K562 (cell line): ENCODE data around the gene MKNK1. TPM values are rescaled to one million over a fixed set of nuclear protein-coding genes. Genes with fewer than 3 reads are reported as not detected.

Experiments used
- ATAC-seq: fragments of 200-7000 bp; cut with Tn5 transposase; 3 replicates; pipeline ENCODE4 v1.9.1; 2020; ENCODE audit warnings: moderate library complexity
- BruUV-seq: library from RNA; stranded (reverse); fragments of 400-500 nt; replicated peaks from 2 replicates; lab custom pipeline; 2021; lab: Mats Ljungman, UMichigan
- CTCF ChIA-PET: fragments of 300-600 bp; formaldehyde crosslinking; extraction: SDS; loops from one replicate; lab custom pipeline; 2021; ENCODE audit warnings: low intra/inter-chr PET ratio; lab: Yijun Ruan, JAX
- POLR2A ChIA-PET: fragments of 300-600, 350-650 bp; sonication (Branson Sonifier 250); formaldehyde crosslinking; extraction: SDS; loops from one replicate; lab custom pipeline; 2021; ENCODE audit warnings: antibody characterized with exemption, inconsistent platforms; lab: Yijun Ruan, JAX
- DNase-seq, 4 experiments: peaks; one replicate each; pipeline versions ENCODE4 v3.0.0 to v3.0.0-alpha.2; 2011 to 2018; ENCODE audit warnings: low spot score in 3 of 4, mixed read lengths in 3 of 4; ENCODE audit errors: extremely low read depth in 1 of 4
- FAIRE-seq: peaks from 2 replicates; lab custom pipeline; 2011; peaks lifted over from hg19 to GRCh38; lab: Jason Lieb, UNC
- H2AFZ ChIP-seq: 2 replicates; pipeline ENCODE4 v1.6.0; 2011; ENCODE audit warnings: low read depth, low read length, control low read depth, inconsistent platforms
- H3K27ac ChIP-seq: fragments of 200-600 bp; 3 replicates; pipeline ENCODE4 v1.8.0; 2011; ENCODE audit warnings: low read depth, mild to moderate bottlenecking, control low read depth, inconsistent platforms, low read length, moderate library complexity, mixed read lengths; ENCODE audit errors: extremely low read depth
- H3K27me3 ChIP-seq, 2 experiments: fragments of 300-600 bp in 1 of 2; 2 replicates in 1 of 2; 3 replicates in 1 of 2; pipeline versions ENCODE4 v1.6.0 to v1.8.0; 2011; ENCODE audit warnings: inconsistent platforms in 2 of 2, low read length in 2 of 2, mild to moderate bottlenecking in 1 of 2, mixed read lengths in 1 of 2, moderate library complexity in 1 of 2; ENCODE audit not compliant: control insufficient read depth in 2 of 2, insufficient read depth in 2 of 2
- H3K36me3 ChIP-seq: fragments of 300-600 bp; 3 replicates; pipeline ENCODE4 v1.8.0; 2011; ENCODE audit warnings: mild to moderate bottlenecking, low read length, inconsistent platforms; ENCODE audit not compliant: control insufficient read depth, insufficient read depth
- H3K4me1 ChIP-seq, 2 experiments: fragments of 200-600 bp in 1 of 2; replicated peaks in 1 of 2; 2 replicates in 1 of 2; 3 replicates in 1 of 2; pipeline versions ENCODE4 v1.5.1 to v1.8.0; 2011; ENCODE audit warnings: inconsistent platforms in 2 of 2, low read length in 2 of 2, mild to moderate bottlenecking in 1 of 2, mixed read lengths in 1 of 2, moderate library complexity in 1 of 2; ENCODE audit not compliant: control insufficient read depth in 2 of 2, insufficient read depth in 2 of 2
- H3K4me2 ChIP-seq: 2 replicates; pipeline ENCODE4 v1.6.1; 2011; ENCODE audit warnings: low read length, control low read depth, inconsistent platforms, mixed read lengths; ENCODE audit not compliant: insufficient read depth
- H3K4me3 ChIP-seq: fragments of 200-600 bp; sonication (generic), shearing (Covaris generic); 2 replicates; pipeline ENCODE4 v1.5.1; 2016; ENCODE audit warnings: control low read depth, inconsistent platforms
- H3K79me2 ChIP-seq: fragments of 200-600 bp; 3 replicates; pipeline ENCODE4 v1.8.0; 2011; ENCODE audit warnings: low read length, inconsistent platforms; ENCODE audit not compliant: control insufficient read depth, insufficient read depth
- H3K9ac ChIP-seq, 2 experiments: 2 replicates each; pipeline versions ENCODE4 v1.6.0 to v1.6.1; 2011; ENCODE audit warnings: low read depth in 2 of 2, low read length in 2 of 2, control low read depth in 1 of 2, inconsistent platforms in 1 of 2, mild to moderate bottlenecking in 1 of 2, mixed read lengths in 1 of 2; ENCODE audit not compliant: insufficient read depth in 1 of 2
- H3K9me1 ChIP-seq: one replicate; pipeline ENCODE4 v1.6.0; 2011; ENCODE audit warnings: inconsistent platforms, mild to moderate bottlenecking, low read length, moderate library complexity; ENCODE audit not compliant: control insufficient read depth, insufficient read depth
- H3K9me3 ChIP-seq: replicated peaks from 2 replicates; pipeline ENCODE4 v1.5.1; 2011; ENCODE audit warnings: low read depth, low read length, inconsistent platforms; ENCODE audit not compliant: control insufficient read depth, insufficient read depth
- H4K20me1 ChIP-seq: replicated peaks from 2 replicates; pipeline ENCODE4 v1.6.1; 2011; ENCODE audit warnings: low read length, inconsistent platforms, mixed read lengths; ENCODE audit not compliant: control insufficient read depth, insufficient read depth
- ADNP ChIP-seq: fragments of 200-800 bp; sonication (Bioruptor generic); IDR thresholded peaks from 2 replicates; pipeline ENCODE4 v1.6.1; 2016; ENCODE audit warnings: missing genetic modification characterization, missing compliant biosample characterization
- CBX2 ChIP-seq: fragments of 200-600 bp; sonication (generic); IDR thresholded peaks from one replicate; pipeline ENCODE4 v1.6.1; 2012; ENCODE audit warnings: mild to moderate bottlenecking, low read length, inconsistent platforms; ENCODE audit not compliant: insufficient read depth, poor library complexity, severe bottlenecking
- DDX20 ChIP-seq: fragments of 450-650 bp; IDR thresholded peaks from 2 replicates; pipeline ENCODE4 v1.6.1; 2016; ENCODE audit warnings: missing genetic modification characterization, low read depth, mild to moderate bottlenecking, missing compliant biosample characterization, moderate library complexity
- ETV6 ChIP-seq, 3 experiments: fragments of 150-350 bp in 1 of 3; sonication (generic) in 1 of 3; formaldehyde crosslinking in 1 of 3; IDR thresholded peaks; 2 replicates each; pipeline versions ENCODE4 v1.6.1 to v1.8.0; 2014 to 2022; ENCODE audit warnings: borderline replicate concordance in 2 of 3, low read depth in 2 of 3, antibody characterized with exemption in 1 of 3, low read length in 1 of 3, mild to moderate bottlenecking in 1 of 3, missing genetic modification reagents in 1 of 3
- MECOM ChIP-seq: fragments of 250-450 bp; sonication (Bioruptor Pico); IDR thresholded peaks from 2 replicates; pipeline ENCODE4 v1.8.0; 2022; ENCODE audit warnings: inconsistent platforms
- TAL1 ChIP-seq: fragments of 450-650 bp; IDR thresholded peaks from 2 replicates; pipeline ENCODE4 v1.6.1; 2016; ENCODE audit warnings: mild to moderate bottlenecking
- TARDBP ChIP-seq: fragments of 450-650 bp; IDR thresholded peaks from 2 replicates; pipeline ENCODE4 v1.6.1; 2016
- ZKSCAN8 ChIP-seq: fragments of 200-800 bp; sonication (Bioruptor generic); IDR thresholded peaks from 2 replicates; pipeline ENCODE4 v1.6.1; 2016; ENCODE audit warnings: missing genetic modification characterization, missing compliant biosample characterization
- ZNF12 ChIP-seq: sonication (generic); formaldehyde crosslinking; IDR thresholded peaks from 2 replicates; pipeline ENCODE4 v1.4.0; 2020; ENCODE audit warnings: mild to moderate bottlenecking, missing genetic modification reagents
- ZNF324 ChIP-seq: fragments of 250-450 bp; sonication (Bioruptor Pico); IDR thresholded peaks from 2 replicates; pipeline ENCODE4 v1.4.0; 2020; ENCODE audit warnings: mild to moderate bottlenecking
- WGBS: fragments of 100-300 bp; shearing (Covaris generic); methylation state at CpG from one replicate; pipeline ENCODE4 v1.1.6; 2016; ENCODE audit warnings: low coverage, mixed read lengths; ENCODE audit not compliant: insufficient coverage; ENCODE audit errors: missing lambda C conversion rate; 5-methylcytosine and 5-hydroxymethylcytosine counted together
- in situ Hi-C: fragments of 300-500 bp; cut with MboI; formaldehyde crosslinking; loops from 4 replicates; pipeline ENCODE4 v1.15.0; 2018; ENCODE audit warnings: inconsistent platforms, mixed read lengths
- intact Hi-C: fragments of 100-400 bp; cut with micrococcal nuclease; formaldehyde crosslinking; loops from 2 replicates; pipeline ENCODE4 v1.14.2; 2022
- polyA plus RNA-seq, 8 experiments: library from polyadenylated mRNA; depleted of rRNA in 4 of 8; stranded (reverse) in 5 of 8; unstranded in 3 of 8; fragments of >200 nt; fragmentation: Nextera tagmentation in 2 of 8; fragmentation: Illumina TruSeq in 1 of 8; extraction: Ambion mirVana in 2 of 8; extraction: Trizol in 1 of 8; gene quantifications; 2 replicates each; pipeline versions ENCODE4 v1.2.1 to v1.2.3, GENCODE V29; 2011 to 2014; ENCODE audit warnings: inconsistent platforms in 1 of 8, missing spikeins in 1 of 8
- total RNA-seq, 7 experiments: library from RNA; depleted of rRNA in 6 of 7; stranded (reverse); fragments of >200 nt in 6 of 7; fragmentation: Illumina TruSeq in 2 of 7; extraction: Trizol in 2 of 7; gene quantifications; 2 replicates each; pipeline versions ENCODE4 v1.2.1 to v1.2.3, GENCODE V29; 2011 to 2021; ENCODE audit warnings: low replicate concordance in 1 of 7
- TF ChIP-seq, protein P1 (sequence below), 2 experiments: fragments of 450-650 bp; IDR thresholded peaks; 2 replicates each; pipeline ENCODE4 v1.6.1; 2018; ENCODE audit warnings: mild to moderate bottlenecking in 2 of 2, low read depth in 1 of 2; ENCODE audit not compliant: partially characterized antibody in 2 of 2
- TF ChIP-seq, protein P2 (sequence below): sonication (generic); formaldehyde crosslinking; IDR thresholded peaks from 2 replicates; pipeline ENCODE4 v1.8.0; 2022; ENCODE audit warnings: mild to moderate bottlenecking, missing genetic modification reagents

MKNK1 gene
- total and polyA plus RNA-seq, 9 of the 15 experiments (the other 6 are each of a cell fraction or from before 2014, with no cell fraction given): 27.7 to 51.3 (median 43.7) TPM

DNA sequence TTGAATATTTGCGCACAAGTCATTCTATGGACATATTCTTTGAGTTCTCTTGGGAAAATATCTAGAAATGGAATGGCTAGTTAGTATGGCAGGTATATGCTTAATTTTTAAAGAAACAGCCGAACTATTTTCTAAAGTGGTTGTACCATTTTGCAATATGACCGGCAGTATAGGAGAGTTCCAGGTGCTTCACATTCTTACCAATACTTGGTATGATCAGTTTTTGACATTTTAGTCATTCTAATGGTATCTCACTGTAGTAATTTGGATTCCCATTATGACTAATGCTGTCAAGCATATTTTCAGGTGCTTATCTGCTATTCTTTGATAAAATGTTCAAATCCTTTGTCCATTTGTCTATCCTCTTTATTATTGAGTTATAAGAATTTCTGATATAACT lies 43.5 kb upstream of the MKNK1 start:
- Histone ChIP-seq H3K4me1 (no peaks in the 10 kb centered on the region; a peak in 2 of 5 replicates), H3K27ac (no peak overlapping the region), H3K4me3 (no peak overlapping the region), H4K20me1 (no peaks in the 10 kb centered on the region), H3K36me3 (peaks cover 9% of the 10 kb centered on the region), H3K9me1 (no peaks in the 10 kb centered on the region), H3K27me3 (no peaks in the 10 kb centered on the region), H2AFZ (no peak overlapping the region), H3K79me2 (no peaks in the 10 kb centered on the region), H3K9me3 (no peaks in the 10 kb centered on the region), H3K9ac (no peak overlapping the region), H3K4me2 (no peak overlapping the region)
- intact Hi-C loops (no loop called here), in situ Hi-C loops (no loop called here)
- no peak for DNase-seq
- 77% methylated on average over 3 of the region's 3 CpGs for WGBS
- no TSS peak for BruUV-seq
- ATAC-seq: no peak
- POLR2A ChIA-PET: interaction anchor here (0.9 to 1.1 kb wide), 2 partner anchors 12 to 15 kb away, joined by 3 to 4 read pairs; no protein-coding TSS in a partner anchor
- no peak for TF ChIP-seq TARDBP
- TF ChIP-seq ZNF12: no peak
- TF ChIP-seq ZNF324 (CRISPR knock-in tag): no peak
- TF ChIP-seq ADNP: no peak
- TF ChIP-seq TAL1: no peak
- TF ChIP-seq MECOM (CRISPR knock-in tag): no peak
- TF ChIP-seq, protein P1, sequence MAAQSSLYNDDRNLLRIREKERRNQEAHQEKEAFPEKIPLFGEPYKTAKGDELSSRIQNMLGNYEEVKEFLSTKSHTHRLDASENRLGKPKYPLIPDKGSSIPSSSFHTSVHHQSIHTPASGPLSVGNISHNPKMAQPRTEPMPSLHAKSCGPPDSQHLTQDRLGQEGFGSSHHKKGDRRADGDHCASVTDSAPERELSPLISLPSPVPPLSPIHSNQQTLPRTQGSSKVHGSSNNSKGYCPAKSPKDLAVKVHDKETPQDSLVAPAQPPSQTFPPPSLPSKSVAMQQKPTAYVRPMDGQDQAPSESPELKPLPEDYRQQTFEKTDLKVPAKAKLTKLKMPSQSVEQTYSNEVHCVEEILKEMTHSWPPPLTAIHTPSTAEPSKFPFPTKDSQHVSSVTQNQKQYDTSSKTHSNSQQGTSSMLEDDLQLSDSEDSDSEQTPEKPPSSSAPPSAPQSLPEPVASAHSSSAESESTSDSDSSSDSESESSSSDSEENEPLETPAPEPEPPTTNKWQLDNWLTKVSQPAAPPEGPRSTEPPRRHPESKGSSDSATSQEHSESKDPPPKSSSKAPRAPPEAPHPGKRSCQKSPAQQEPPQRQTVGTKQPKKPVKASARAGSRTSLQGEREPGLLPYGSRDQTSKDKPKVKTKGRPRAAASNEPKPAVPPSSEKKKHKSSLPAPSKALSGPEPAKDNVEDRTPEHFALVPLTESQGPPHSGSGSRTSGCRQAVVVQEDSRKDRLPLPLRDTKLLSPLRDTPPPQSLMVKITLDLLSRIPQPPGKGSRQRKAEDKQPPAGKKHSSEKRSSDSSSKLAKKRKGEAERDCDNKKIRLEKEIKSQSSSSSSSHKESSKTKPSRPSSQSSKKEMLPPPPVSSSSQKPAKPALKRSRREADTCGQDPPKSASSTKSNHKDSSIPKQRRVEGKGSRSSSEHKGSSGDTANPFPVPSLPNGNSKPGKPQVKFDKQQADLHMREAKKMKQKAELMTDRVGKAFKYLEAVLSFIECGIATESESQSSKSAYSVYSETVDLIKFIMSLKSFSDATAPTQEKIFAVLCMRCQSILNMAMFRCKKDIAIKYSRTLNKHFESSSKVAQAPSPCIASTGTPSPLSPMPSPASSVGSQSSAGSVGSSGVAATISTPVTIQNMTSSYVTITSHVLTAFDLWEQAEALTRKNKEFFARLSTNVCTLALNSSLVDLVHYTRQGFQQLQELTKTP (IDR thresholded peaks at IDR 0.05; ENCODE audit: low read depth in 1 of 2, partially characterized antibody in 2 of 2): no peak
- TF ChIP-seq, protein P2, sequence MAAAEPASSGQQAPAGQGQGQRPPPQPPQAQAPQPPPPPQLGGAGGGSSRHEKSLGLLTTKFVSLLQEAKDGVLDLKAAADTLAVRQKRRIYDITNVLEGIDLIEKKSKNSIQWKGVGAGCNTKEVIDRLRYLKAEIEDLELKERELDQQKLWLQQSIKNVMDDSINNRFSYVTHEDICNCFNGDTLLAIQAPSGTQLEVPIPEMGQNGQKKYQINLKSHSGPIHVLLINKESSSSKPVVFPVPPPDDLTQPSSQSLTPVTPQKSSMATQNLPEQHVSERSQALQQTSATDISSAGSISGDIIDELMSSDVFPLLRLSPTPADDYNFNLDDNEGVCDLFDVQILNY (CRISPR knock-in tag): no peak
- TF ChIP-seq ZKSCAN8 (CRISPR knock-in tag): no peak
- no peak for TF ChIP-seq CBX2
- TF ChIP-seq ETV6 (IDR thresholded peaks at IDR 0.05; ENCODE audit: borderline replicate concordance in 1 of 2, low read depth in 2 of 2, low read length in 1 of 2): no peak
- no peak for TF ChIP-seq ETV6 (CRISPR knock-in tag; IDR thresholded peaks at IDR 0.05; ENCODE audit: borderline replicate concordance)
- TF ChIP-seq DDX20 (tag): no peak
- no peak for FAIRE-seq
- CTCF ChIA-PET: no interaction called here
